Fibroblast of lung (primary cell): ENCODE measurements around the gene ROGDI.

Experiments used
- EZH2 ChIP-seq: IDR thresholded peaks from 2 replicates; pipeline ENCODE4 v1.5.1; 2012; ENCODE audit warnings: low read length, control low read depth, mild to moderate bottlenecking; ENCODE audit errors: missing control alignments
- TF ChIP-seq, protein P1 (sequence below), 2 donors: IDR thresholded peaks in 1 of 2; conservative IDR thresholded peaks in 1 of 2; 1 replicate in 1 of 2; 2 replicates in 1 of 2; pipeline ENCODE4 v1.5.1; 2011 to 2012; ENCODE audit warnings: low read length in 2 of 2, control low read depth in 1 of 2, inconsistent platforms in 1 of 2, low read depth in 1 of 2, mild to moderate bottlenecking in 1 of 2

DNA sequence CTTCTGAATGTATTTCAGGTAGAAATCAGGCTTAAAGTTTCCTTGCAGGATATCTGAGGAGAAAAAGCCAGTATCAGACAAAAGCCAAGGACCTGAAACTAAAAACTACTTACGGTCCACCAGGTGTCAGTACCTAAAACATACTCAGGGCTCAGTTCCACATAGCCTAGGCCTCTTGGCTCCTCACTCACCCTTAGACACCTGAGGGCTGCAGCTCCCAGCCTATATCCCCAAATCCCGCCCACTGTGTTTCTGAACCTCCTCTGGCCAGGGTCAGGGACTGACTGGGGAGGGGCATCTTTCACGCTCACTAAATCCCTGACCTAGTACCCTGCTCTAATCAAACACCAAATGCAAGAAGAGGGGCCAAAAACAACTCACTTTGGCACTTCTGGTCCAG is 8.8 kb upstream of the ROGDI start:
- TF ChIP-seq, protein P1, sequence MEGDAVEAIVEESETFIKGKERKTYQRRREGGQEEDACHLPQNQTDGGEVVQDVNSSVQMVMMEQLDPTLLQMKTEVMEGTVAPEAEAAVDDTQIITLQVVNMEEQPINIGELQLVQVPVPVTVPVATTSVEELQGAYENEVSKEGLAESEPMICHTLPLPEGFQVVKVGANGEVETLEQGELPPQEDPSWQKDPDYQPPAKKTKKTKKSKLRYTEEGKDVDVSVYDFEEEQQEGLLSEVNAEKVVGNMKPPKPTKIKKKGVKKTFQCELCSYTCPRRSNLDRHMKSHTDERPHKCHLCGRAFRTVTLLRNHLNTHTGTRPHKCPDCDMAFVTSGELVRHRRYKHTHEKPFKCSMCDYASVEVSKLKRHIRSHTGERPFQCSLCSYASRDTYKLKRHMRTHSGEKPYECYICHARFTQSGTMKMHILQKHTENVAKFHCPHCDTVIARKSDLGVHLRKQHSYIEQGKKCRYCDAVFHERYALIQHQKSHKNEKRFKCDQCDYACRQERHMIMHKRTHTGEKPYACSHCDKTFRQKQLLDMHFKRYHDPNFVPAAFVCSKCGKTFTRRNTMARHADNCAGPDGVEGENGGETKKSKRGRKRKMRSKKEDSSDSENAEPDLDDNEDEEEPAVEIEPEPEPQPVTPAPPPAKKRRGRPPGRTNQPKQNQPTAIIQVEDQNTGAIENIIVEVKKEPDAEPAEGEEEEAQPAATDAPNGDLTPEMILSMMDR (conservative IDR thresholded peaks at IDR 0.05 in 1 of 2, IDR thresholded peaks at IDR 0.05 in 1 of 2; ENCODE audit: low read depth in 1 of 2, low read length in 2 of 2), result no peak
- TF ChIP-seq EZH2, result no peak
